GM21390 (cell line): ENCODE data around the gene PIPOX.

Experiments used
- ATAC-seq: cut with Tn5 transposase; IDR thresholded peaks from one replicate; pipeline ENCODE4 v1.9.1; 2021; ENCODE audit not compliant: unreplicated experiment

Gene PIPOX

GRCh38 chr17:29046473-29046839 lies 3.5 kb downstream of the PIPOX start:
- ATAC-seq = no peak

GRCh38 chr17:29048440-29049368 lies 5.8 kb downstream of the PIPOX start:
- ATAC-seq = no peak

GRCh38 chr17:29049541-29050145 lies 6.7 kb downstream of the PIPOX start:
- no peak for ATAC-seq

GRCh38 chr17:29050176-29050575 lies 7.2 kb downstream of the PIPOX start:
- ATAC-seq = no peak

GRCh38 chr17:29051194-29051593 lies 8.3 kb downstream of the PIPOX start:
- ATAC-seq = no peak

GRCh38 chr17:29051731-29052130 lies 8.8 kb downstream of the PIPOX start:
- ATAC-seq = no peak

GRCh38 chr17:29054835-29055234 lies 11.9 kb downstream of the PIPOX start:
- ATAC-seq = no peak

GRCh38 chr17:29057361-29057760 lies 14.4 kb downstream of the PIPOX start:
- ATAC-seq = no peak

- no peak for ATAC-seq
These were observed 15.4 kb downstream of the PIPOX start for GRCh38 chr17:29058391-29058790.

- ATAC-seq = no peak
These were observed 16.3 kb downstream of the PIPOX start for GRCh38 chr17:29059281-29059680.

GRCh38 chr17:29060475-29060874 lies 17.5 kb downstream of the PIPOX start:
- ATAC-seq = no peak

- ATAC-seq = no peak
These were observed 18.1 kb downstream of the PIPOX start for GRCh38 chr17:29061036-29061435.

- ATAC-seq = no peak
These were observed 19.3 kb downstream of the PIPOX start for GRCh38 chr17:29062215-29062614.

- no peak for ATAC-seq
These were observed 21.1 kb downstream of the PIPOX start for GRCh38 chr17:29063992-29064391.

- ATAC-seq = no peak
These were observed 23.1 kb downstream of the PIPOX start for GRCh38 chr17:29066047-29066446.

- no peak for ATAC-seq
These were observed 23.7 kb downstream of the PIPOX start for GRCh38 chr17:29066606-29067005.

GRCh38 chr17:29068818-29069217 lies 25.9 kb downstream of the PIPOX start:
- no peak for ATAC-seq

- ATAC-seq = no peak
These were observed 26.6 kb downstream of the PIPOX start for GRCh38 chr17:29069526-29070041.

- ATAC-seq = no peak
These were observed 27.4 kb downstream of the PIPOX start for GRCh38 chr17:29070308-29070707.

GRCh38 chr17:29070781-29071180 lies 27.8 kb downstream of the PIPOX start:
- no peak for ATAC-seq

GRCh38 chr17:29071303-29071702 lies 28.4 kb downstream of the PIPOX start:
- no peak for ATAC-seq

GRCh38 chr17:29073045-29073444 lies 30.1 kb downstream of the PIPOX start:
- no peak for ATAC-seq
